ENCODE measurements around the gene BET1. TPM values are rescaled to one million over a fixed set of nuclear protein-coding genes. Genes with fewer than 3 reads are reported as not detected.

Gene BET1
- total RNA-seq, 1 experiment from 2014 or later = 21.4 TPM

- Mint-ChIP-seq H3K27ac (no peak overlapping the region), H3K4me3 (no peak overlapping the region), H3K27me3 (ENCODE audit: low read depth) (no peaks in the 10 kb centered on the region), H3K36me3 (ENCODE audit: insufficient read depth in 1 of 3, low read depth in 3 of 3) (no peaks in the 10 kb centered on the region; a peak in 1 of 7 replicates), H3K4me1 (peaks cover 4 to 6% of the 10 kb centered on the region in 2 experiments; a peak in 1 of 4 replicates), H3K9me3 (no peaks in the 10 kb centered on the region)
- no peaks in the 10 kb centered on the region for H4K20me1 ChIP-seq (ENCODE audit: control insufficient read depth, insufficient read depth, insufficient read length)
- no peak overlapping the region for H3K14ac ChIP-seq (ENCODE audit: insufficient read depth, low read length)
- no peak overlapping the region for H3K56ac ChIP-seq (ENCODE audit: insufficient read length, low read depth, low read length)
- H3K4me1 ChIP-seq (ENCODE audit: insufficient read depth, low read length) = no peaks in the 10 kb centered on the region
- no peak overlapping the region for H2AFZ ChIP-seq (ENCODE audit: low read length)
- TF ChIP-seq CTCF (conservative IDR thresholded peaks at IDR 0.05) = no peak
- no peaks in the 10 kb centered on the region for H3K9me3 ChIP-seq (ENCODE audit: control insufficient read depth, low read depth, low read length)
- H2BK12ac ChIP-seq (ENCODE audit: insufficient read length, low read depth, low read length) = no peak overlapping the region
- no peak overlapping the region for H3K4me2 ChIP-seq (ENCODE audit: insufficient read depth, insufficient read length, low read length)
- no peak overlapping the region for H3K9ac ChIP-seq (ENCODE audit: extremely low read depth, insufficient read length, low read length)
- H2BK15ac ChIP-seq (ENCODE audit: low read depth, low read length) = no peak overlapping the region
- no peak overlapping the region for H3K4ac ChIP-seq (ENCODE audit: low read depth, low read length)
- no peak overlapping the region for H3K27ac ChIP-seq (ENCODE audit: insufficient read length, low read depth, low read length)
- no peak overlapping the region for H2BK20ac ChIP-seq (ENCODE audit: low read depth, low read length, poor library complexity, severe bottlenecking)
- no peak overlapping the region for H3K18ac ChIP-seq (ENCODE audit: insufficient read length, low read depth, low read length)
- no peaks in the 10 kb centered on the region for H3K23me2 ChIP-seq (ENCODE audit: insufficient read length, low read depth, low read length, poor library complexity, severe bottlenecking)
- H2BK120ac ChIP-seq (ENCODE audit: low read depth, low read length, poor library complexity, severe bottlenecking) = no peak overlapping the region
- no peak overlapping the region for H3T11ph ChIP-seq (ENCODE audit: low read length)
- H4K8ac ChIP-seq (replicated peaks; ENCODE audit: insufficient read length, low read depth, low read length) = no peak overlapping the region
- no peaks in the 10 kb centered on the region for H3K27me3 ChIP-seq (ENCODE audit: insufficient read depth, low read length)
- no peak for DNase-seq
- no peak overlapping the region for H3K23ac ChIP-seq (ENCODE audit: insufficient read length, low read depth, low read length)
- no peak overlapping the region for H4K91ac ChIP-seq (ENCODE audit: insufficient read length, low read depth, low read length)
- H2AK5ac ChIP-seq (ENCODE audit: insufficient read length, low read length) = no peak overlapping the region
- H3K79me2 ChIP-seq (ENCODE audit: insufficient read depth, low read length) = no peaks in the 10 kb centered on the region
- no peak overlapping the region for H2BK5ac ChIP-seq (ENCODE audit: insufficient read length, low read length)
- H3K79me1 ChIP-seq (ENCODE audit: insufficient read depth, low read depth, low read length, poor library complexity, severe bottlenecking) = no peaks in the 10 kb centered on the region
- H4K5ac ChIP-seq (ENCODE audit: insufficient read length, low read depth, low read length) = no peak overlapping the region
Observed at GRCh38 chr7:94015538-94015937, 11.4 kb upstream of the BET1 start.

Measured in H9 (cell line).